Stimulated activated CD4-positive, alpha-beta T cell treated with anti-CD3 and anti-CD28 coated beads, Interleukin-1b, Interleukin-23, amount 100 ng/mL, for 48 hours (primary cell): ENCODE measurements around the gene PABPN1.
"Not testable (repeated sequence)": the region's sequence is repeated elsewhere in the genome, so short reads cannot be mapped to it uniquely, and the experiment has no call there.

Experiments
- DNase-seq: peaks from one replicate; pipeline ENCODE4 v3.0.0-alpha.2; 2020

The PABPN1 gene

DNA sequence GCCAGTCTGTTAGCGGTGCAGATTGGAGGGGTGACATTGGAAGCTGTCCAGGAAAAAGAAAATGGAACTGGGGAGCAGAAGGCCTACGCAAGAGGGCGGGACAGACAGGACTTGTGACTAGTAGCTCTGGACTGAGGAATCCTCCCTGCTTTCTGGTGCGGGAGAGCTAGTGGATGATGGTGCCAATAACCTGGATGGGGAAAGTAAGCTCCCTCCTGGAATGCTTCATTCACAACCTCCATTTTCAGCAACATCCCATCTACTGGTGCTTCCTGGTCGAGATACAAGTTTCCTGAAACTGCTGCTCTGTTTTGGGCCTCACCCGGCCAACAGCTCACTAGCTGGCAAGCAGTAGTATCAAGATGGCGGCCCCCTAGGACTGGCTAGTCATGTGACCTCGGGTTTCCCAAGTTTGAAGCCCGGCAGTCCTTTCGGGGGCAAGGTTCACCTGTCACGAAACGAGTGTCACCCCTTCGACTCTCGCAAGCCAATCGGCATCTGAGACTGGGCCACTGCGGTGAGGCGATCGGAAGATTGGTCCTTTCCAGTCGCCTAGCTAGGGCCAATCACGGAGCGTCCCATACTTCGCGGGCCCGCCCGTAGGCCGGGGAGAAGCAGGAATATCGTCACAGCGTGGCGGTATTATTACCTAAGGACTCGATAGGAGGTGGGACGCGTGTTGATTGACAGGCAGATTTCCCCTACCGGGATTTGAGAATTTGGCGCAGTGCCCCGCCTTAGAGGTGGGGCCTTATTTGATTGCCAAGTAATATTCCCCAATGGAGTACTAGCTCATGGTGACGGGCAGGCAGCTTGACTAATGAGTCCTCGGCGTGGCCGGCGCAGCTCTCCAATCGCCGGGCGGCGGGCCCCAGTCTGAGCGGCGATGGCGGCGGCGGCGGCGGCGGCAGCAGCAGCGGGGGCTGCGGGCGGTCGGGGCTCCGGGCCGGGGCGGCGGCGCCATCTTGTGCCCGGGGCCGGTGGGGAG is at the start of gene PABPN1:
PABPN1 (plus strand) TSS at position 874 of the 988 bp plus-strand sequence; CDS start at position 887, 13 bp downstream.
- DNase-seq, result peak; percentile 99

- DNase-seq, result no peak
Observed at GRCh38 chr14:23275412-23275811, 45.8 kb upstream of the PABPN1 start.

DNA sequence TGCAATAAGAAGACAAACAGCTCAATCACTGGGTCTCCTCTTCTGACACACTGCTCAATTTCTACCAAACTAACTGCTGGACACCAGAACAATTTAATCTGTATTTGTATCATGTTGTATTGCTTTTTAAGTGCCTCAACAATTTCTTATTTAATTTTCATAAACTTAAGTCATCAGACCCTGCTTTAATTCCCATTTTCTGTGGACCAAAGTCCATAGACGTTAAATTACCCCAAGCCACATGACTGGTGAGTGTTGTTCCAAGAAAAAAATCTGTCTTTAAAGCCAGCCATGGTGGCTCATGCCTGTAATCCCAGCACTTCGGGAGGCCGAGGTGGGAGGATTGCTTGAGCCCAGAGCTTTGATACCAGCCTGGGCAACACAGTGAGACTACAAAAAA is 44.1 kb upstream of the PABPN1 start:
- no peak for DNase-seq

DNA sequence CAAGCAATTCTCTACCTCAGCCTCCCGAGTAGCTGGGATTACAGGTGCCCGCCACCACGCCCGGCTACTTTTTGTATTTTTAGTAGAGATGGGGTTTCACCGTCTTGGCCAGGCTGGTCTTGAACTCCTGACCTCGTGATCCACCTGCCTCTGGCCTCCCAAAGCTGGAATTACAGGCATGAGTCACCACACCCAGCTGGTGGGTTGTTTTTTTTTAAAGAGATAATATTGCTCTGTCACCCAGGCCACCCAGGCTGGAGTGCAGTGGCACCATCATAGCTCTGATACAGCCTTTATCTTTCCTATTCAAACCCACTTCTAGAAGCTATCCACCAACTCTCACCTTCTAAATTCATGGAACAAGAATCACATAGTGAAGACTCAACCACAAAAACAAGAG is 43.3 kb upstream of the PABPN1 start:
- DNase-seq, result not testable (repeated sequence)

DNA sequence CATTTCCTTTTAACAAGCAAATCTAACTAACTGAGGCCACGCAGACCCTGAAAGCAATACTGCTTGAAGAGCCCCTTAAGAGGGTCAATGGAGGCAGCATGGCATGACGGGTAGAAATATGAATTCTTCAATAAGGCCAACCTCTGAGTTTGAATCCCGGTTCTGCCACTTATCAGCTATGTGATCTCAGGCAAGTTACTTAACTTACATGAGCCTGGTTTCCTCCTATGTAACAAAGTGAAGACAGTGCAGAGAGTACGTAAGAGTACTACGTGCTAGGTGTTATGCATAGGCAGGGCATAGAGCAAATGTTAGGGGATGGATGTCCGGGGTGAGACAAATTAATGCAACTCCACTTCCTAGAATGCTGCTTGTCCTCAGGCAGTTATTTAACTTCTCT is 40.0 kb upstream of the PABPN1 start:
- DNase-seq, result no peak

DNA sequence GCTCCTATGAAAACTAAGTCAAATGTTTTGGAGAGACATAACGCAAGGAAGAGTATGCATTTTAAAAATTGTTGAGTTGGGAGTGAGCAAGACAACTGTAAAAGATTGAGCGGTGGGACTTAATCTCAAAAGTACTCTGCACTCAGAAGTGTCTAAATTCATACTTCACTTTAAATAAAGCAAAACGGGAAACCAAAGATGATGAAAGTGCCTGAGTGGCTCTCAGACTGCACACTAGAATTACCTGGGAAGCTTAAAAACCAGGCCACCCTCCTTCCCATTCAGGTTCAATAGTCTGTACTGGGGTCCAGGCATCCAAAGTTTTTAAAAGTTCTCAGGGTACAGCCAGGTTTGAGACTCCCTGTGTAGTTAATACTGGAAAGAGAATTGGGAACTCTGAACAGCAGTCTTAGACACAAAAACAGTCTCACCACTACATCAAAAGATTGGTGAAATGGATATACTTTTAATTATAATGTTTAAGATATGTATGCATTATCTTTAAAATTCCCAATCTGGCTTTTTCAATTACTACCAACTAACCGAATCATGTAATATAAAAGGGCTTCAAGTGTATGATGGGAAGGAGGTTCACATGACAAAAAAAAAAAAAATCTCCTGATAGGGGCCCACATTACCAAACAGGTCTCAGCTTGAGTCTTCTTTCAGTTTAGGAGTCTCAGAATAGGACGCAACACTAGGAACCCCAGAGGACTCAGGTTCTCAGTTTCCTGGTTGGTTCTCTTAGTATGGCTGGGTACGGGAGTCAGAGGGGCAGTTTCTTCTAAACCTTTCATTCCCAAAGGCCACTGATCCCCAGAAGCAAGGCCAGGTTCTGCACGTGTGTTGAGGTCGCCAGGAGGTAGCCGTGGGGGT is 36.4 kb upstream of the PABPN1 start:
- no peak for DNase-seq

DNA sequence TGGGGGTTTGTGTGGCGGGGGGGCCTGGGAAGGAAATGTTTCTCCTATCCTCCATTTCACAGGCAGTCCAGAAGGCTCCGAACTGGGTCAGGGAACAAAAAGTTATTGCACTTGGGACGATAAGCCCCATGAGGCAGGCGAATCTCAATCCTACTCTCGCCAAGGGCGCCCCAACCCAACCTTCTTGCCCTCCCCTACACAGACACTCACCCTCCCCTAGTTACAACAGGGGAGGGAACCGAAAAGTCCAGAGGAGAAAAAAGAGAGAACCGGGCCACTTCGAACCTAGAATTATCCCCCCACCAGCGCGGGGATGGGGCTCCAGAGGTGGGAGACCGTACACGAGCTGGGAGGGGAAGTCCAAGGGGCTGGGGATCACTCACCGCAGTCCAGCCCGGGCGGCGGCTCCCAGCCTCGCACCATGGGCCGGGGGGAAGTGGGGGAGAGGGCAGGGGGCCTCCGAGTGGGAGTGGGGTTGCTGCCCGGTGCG is 35.7 kb upstream of the PABPN1 start:
- peak; percentile 5 for DNase-seq

DNA sequence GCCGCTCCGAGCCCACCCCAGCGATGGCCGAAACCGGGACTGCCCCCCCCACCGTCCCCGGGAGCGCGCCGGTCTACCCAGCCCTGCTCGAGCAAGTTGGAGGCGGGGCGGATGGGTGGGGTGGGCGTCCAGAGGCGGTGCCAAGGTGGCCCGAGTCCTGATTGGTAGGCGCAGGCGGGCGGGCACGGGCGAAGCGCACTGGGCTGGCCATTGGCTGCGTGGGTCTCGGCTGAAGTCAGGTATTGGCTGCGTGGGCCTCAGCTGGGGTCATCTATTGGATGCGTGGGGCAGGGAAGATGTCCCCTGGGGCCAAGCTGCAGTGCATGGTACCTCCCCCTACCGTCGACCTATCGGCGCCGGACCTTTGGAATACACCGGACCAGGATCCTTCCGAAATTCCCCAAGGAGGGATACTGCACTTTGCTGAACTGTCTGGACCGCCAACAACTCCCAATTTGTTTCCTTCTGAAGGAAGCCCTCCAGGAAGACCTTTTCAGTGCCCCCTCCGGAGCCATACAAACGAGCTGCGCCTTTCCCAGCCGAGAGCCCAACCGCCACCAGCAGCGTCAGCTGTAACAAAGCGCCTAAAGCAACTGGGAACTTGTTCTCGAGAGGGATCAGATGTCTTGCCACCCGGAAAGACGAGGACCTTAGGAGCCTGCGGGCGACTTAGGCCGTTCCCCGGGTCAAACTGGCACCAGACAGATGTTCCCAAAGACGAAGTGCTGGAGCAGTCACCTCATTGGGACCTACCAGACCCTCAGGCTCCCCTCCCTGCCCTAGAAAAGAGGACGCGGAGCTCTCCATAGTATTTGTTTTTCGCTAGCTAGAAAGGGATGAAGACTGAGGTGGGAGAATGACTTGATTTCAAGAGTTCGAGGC is 35.0 kb upstream of the PABPN1 start, which contains the start of gene HOMEZ:
HOMEZ (minus strand) TSS at position 113 of the 882 bp plus-strand sequence. CDS start 180 bp downstream, outside the sequence.
- DNase-seq, result peak; percentile 98

DNA sequence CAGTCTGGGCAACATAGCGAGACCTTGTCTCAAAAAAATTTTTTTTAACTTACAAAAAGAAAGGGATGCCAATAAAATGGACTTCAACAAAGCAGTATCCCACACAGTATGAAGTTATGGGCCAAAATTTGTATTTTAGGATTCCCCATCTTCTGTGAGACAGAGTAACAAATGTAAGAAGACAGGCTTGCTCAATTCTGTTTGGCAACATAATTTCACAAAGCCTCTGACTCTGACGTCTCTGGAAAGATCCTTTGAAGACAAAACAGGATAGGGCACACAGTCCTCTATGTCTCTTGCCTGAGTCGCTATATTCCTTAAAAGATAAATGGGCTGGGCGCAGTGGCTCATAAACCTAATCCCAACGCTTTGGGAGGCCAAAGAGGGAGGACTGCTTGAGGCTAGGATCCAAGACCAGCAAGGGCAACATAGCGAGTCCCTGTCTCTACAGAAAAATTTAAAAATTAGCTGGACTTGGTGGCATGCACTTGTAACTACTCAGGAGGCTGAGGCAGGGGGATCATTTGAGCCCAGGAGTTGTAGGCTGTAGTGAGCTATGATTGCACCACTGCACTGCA is 34.3 kb upstream of the PABPN1 start:
- DNase-seq, result no peak

DNA sequence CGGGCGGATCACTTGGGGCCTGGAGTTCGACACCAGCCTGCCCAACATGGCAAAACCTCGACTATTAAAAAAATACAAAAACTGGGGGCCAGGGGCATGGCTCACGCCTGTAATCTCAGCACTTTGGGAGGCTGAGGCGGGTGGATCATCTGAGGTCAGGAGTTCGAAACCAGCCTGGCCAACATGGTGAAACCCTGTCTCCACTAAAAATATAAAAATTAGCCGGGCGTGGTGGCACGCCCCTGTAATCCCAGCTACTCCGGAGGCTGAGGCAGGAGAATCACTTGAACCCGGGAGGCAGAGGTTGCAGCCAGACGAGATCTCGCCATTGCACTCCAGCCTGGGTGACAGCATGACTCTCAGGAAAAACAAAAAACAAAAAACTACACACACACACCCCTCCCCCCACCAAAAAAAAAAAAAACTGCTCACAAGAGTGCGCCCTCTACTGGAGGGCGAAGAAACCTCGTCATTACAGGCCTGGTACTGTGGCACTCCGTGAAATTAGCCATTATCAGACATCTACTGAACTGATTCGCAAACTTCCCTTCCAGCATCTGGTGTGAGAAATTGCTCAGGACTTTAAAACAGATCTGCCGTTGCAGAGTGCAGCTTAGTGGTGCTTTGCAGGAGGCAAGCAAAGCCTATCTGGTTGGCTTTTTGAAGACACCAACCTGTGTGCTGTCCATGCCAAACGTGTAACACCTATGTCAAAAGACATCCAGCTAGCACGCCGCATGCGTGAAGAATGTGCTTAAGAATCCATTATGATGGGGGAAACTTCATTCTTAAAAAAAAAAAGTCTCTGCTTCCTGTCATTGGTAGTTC is 26.3 kb upstream of the PABPN1 start:
- peak; percentile 37 for DNase-seq

GRCh38 chr14:23296012-23296777 is 25.1 kb upstream of the PABPN1 start:
- DNase-seq, result no peak

GRCh38 chr14:23297096-23297495 is 24.2 kb upstream of the PABPN1 start:
- no peak for DNase-seq

GRCh38 chr14:23297611-23298277 is 23.5 kb upstream of the PABPN1 start:
- DNase-seq, result no peak

DNA sequence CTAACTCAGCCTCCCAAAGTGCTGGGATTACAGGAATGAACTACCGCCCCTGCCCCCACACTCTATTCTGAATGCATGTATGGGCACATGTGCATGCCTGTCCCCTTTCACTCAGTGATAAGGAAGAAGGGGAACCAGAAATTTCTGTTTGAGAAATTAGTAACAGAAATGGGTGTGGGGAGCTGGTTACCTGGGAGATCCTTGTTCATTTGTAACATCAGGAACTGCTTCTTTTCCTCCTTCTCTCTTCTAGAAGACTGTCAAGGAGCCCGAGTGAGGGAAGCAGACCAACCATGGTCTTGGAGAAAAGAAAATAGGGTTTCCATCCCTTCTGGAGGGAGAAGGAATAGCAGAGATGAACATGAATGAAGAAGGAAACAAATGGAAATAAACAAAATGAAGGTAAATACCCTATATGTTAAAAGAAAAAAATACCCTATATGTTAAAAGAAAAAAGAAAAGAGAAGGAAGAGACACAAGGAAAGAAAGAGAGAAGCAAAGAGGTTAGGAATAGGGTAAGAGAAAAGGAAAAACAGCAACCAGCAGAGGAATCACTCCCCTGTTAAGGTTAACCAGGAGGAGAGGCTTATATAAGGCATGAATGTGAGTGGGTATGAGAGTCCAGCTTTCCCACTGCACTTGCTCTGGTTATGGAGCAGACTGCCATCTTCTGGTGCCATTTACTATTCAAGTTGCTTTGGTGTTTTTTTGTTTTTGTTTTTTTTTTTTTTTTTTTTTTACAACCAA is 21.9 kb upstream of the PABPN1 start:
- DNase-seq, result no peak

DNA sequence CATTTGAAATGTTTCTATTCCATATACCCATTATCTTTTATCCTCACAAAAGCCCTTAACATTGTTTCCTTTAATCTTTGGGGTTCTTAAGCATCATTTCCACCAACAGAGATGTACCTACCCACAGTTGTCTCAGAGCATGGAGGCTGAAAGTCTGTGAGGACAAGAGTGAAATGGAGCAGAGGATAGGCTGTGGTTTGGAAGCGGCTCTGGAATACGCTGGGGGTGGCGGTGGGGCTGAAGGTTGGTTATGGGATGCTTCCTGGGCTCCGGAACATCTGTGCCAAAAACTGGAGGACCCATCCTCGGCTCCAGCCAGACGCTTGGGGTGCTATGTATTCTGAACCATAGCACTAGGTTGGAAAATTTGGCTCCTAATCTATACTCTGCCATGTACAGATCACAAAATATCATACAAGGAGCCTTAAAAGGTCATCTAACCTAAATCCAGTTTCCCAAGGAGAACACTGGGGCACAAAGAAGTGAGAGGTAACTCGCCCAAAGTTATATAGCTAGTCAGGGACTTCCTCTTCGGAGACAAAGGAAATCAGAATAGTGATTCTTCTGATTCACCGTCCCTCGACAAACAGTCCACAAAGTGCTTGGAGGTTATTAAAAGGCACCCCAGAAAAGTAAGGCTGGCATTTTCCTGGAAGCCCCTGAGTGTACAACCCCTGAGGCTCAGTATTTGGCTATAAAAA is 21.1 kb upstream of the PABPN1 start:
- no peak for DNase-seq

DNA sequence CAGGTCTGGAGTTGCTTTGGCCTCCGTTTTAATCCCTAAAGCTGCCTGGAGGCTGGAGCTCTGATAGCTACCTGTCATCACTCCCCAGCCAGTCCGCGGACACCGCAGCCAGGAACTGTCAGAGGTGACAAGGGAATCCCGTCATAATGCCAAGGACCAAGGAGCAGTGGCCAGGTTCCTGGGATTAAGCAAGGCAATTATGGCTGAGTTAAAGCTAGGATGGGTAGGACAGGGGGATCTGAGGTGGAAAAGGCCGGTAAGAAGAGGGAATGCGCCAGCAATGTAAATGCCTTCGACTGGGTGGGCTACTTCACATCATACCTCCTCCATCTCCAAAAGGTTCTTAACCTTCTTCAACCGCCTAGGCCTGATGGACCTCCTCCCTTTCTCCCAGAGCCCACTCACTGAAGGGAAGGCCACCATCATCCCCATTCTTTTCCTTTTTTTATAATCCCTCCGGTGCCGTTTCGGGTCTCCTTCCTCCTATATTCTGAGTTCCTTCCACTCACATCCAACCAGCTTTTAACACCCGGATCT is 20.5 kb upstream of the PABPN1 start:
- peak; percentile 15 for DNase-seq

DNA sequence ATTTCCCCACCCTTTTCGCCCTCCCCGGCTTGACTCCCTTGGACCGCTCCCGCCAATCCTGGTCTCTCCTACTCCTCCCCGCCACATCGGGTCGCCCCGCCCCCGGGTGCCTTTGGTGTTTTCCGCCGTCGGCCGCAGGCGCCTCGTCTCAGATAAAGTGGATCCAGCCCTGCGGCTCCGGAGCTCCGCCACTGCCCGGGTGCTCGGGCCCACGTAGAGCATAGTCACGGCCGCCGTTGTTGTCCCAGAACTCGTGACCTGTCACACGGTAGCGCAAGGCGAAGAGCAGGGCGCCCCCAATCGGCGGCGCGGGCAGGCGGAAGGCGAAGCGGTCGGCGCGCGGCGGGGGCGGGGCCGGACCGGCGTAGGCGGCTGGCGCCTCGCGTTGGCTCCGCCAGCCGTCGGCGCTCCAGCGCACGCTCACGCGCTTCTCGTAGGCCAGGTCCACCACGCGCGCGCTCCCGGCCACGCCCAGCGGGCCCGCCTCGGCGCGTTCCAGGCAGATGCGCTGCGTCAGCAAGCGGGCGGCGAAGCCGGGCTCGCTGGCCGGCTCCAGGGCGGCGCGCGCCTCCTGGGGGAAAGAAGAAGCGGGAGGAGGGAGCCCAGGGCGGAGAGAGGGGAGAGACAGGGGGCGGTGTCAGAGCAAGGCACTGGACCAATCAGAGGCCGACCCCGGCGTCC is 19.8 kb upstream of the PABPN1 start:
- DNase-seq, result peak; percentile 97
